GM19324 (cell line): ENCODE results near the gene GPR25.
"Not testable (repeated sequence)": the region's sequence is repeated elsewhere in the genome, so short reads cannot be mapped to it uniquely, and the experiment has no call there.

Source experiments
- ATAC-seq: cut with Tn5 transposase; IDR thresholded peaks from one replicate; pipeline ENCODE4 v1.9.1; 2021; ENCODE audit warnings: mild to moderate bottlenecking, moderate library complexity; ENCODE audit not compliant: unreplicated experiment, low FRiP score

GPR25 gene

GRCh38 chr1:200909071-200909470 lies 36.3 kb downstream of the GPR25 start:
- no peak for ATAC-seq

GRCh38 chr1:200909757-200910239 lies 37.0 kb downstream of the GPR25 start:
- ATAC-seq, result peak; percentile 38

DNA sequence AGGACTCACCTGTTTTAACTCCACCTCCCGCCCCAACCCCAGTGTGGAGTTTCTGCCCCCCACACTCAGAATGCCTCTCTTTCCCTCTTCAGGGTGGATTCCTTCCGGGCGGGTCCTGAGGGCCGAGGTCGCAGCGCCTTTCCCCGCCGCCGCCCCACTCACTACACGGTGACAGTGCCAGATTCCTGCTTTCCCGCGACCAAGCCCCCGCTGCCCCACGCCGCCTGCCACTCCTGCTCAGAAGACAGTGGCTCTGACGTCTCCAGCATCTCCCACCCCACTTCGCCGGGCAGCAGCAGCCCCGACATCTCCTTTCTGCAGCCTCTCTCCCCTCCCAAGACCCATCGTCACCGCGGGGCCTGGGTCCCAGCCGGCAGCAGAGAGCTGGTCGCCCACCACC lies 38.6 kb downstream of the GPR25 start:
- ATAC-seq, result no peak

- ATAC-seq, result not testable (repeated sequence)
Measured at GRCh38 chr1:200911936-200912335, 39.2 kb downstream of the GPR25 start.

- no peak for ATAC-seq
Measured at GRCh38 chr1:200912737-200913407, 40.1 kb downstream of the GPR25 start.

GRCh38 chr1:200916152-200916551 lies 43.4 kb downstream of the GPR25 start:
- no peak for ATAC-seq

- ATAC-seq, result no peak
Measured at GRCh38 chr1:200916681-200917080, 43.9 kb downstream of the GPR25 start.

DNA sequence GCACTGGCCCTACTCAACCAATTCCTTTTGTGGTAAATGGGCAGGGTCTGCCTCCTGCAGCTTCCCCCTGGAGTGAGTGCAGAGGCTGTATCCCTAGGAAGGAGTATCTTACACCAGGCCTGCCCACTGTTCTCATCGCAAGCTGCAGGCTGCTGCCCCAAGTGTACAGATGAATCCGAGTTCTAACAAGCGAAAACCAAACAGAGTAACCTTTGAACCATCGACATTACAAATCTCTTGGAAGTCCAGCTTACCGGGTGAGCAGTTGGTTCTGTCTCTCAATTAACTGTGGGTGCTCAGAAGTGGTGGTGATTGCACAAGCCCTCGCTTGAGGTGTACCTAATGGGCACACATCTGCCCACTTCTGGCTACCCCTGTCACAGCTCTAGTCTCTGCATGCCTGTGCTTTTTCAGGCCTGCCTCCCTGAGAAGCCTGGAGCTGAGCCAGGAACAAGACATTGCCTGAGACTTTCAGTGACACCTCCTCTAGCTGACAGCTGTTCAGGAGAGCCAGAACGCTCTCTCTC lies 44.6 kb downstream of the GPR25 start:
- no peak for ATAC-seq

GRCh38 chr1:200918006-200918405 lies 45.2 kb downstream of the GPR25 start:
- no peak for ATAC-seq

GRCh38 chr1:200919386-200919785 lies 46.6 kb downstream of the GPR25 start:
- no peak for ATAC-seq

- no peak for ATAC-seq
Measured at GRCh38 chr1:200921571-200922110, 48.9 kb downstream of the GPR25 start.

DNA sequence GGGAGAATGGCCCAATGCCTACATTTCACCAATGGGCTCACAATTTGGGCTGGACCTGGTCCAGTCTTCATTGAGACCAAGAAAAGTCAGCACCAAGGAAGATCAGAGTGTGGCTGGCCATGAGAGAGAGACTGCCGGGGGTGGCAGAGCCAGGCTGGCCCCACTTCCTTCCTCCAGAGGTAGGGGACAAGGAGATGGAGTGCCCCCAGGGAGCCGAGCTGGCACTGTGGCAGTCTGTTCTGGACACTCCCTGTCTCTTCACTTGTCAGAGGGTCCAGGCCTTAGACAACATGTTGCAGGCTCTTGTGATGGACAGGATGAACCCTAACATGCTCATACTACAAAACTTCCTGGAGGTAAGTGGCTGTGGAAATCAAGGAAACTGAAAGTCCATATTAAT lies 49.6 kb downstream of the GPR25 start:
- no peak for ATAC-seq

- no peak for ATAC-seq
Measured at GRCh38 chr1:200923601-200924000, 50.8 kb downstream of the GPR25 start.
